K562 (cell line): ENCODE data around the gene SDR9C7. TPM values are rescaled to one million over a fixed set of nuclear protein-coding genes. Genes with fewer than 3 reads are reported as not detected.

Experiments
- ATAC-seq: fragments of 200-7000 bp; cut with Tn5 transposase; 3 replicates; pipeline ENCODE4 v1.9.1; 2020; ENCODE audit warnings: moderate library complexity
- BruUV-seq: library from RNA; stranded (reverse); fragments of 400-500 nt; replicated peaks from 2 replicates; lab custom pipeline; 2021; lab: Mats Ljungman, UMichigan
- CTCF ChIA-PET: fragments of 300-600 bp; formaldehyde crosslinking; extraction: SDS; loops from one replicate; lab custom pipeline; 2021; ENCODE audit warnings: low intra/inter-chr PET ratio; lab: Yijun Ruan, JAX
- POLR2A ChIA-PET: fragments of 300-600, 350-650 bp; sonication (Branson Sonifier 250); formaldehyde crosslinking; extraction: SDS; loops from one replicate; lab custom pipeline; 2021; ENCODE audit warnings: antibody characterized with exemption, inconsistent platforms; lab: Yijun Ruan, JAX
- DNase-seq, 4 experiments: peaks; one replicate each; pipeline versions ENCODE4 v3.0.0 to v3.0.0-alpha.2; 2011 to 2018; ENCODE audit warnings: low spot score in 3 of 4, mixed read lengths in 3 of 4; ENCODE audit errors: extremely low read depth in 1 of 4
- FAIRE-seq: peaks from 2 replicates; lab custom pipeline; 2011; peaks lifted over from hg19 to GRCh38; lab: Jason Lieb, UNC
- H2AFZ ChIP-seq: 2 replicates; pipeline ENCODE4 v1.6.0; 2011; ENCODE audit warnings: low read depth, low read length, control low read depth, inconsistent platforms
- H3K27ac ChIP-seq: fragments of 200-600 bp; 3 replicates; pipeline ENCODE4 v1.8.0; 2011; ENCODE audit warnings: low read depth, mild to moderate bottlenecking, control low read depth, inconsistent platforms, low read length, moderate library complexity, mixed read lengths; ENCODE audit errors: extremely low read depth
- H3K27me3 ChIP-seq, 2 experiments: fragments of 300-600 bp in 1 of 2; 2 replicates in 1 of 2; 3 replicates in 1 of 2; pipeline versions ENCODE4 v1.6.0 to v1.8.0; 2011; ENCODE audit warnings: inconsistent platforms in 2 of 2, low read length in 2 of 2, mild to moderate bottlenecking in 1 of 2, mixed read lengths in 1 of 2, moderate library complexity in 1 of 2; ENCODE audit not compliant: control insufficient read depth in 2 of 2, insufficient read depth in 2 of 2
- H3K36me3 ChIP-seq: fragments of 300-600 bp; 3 replicates; pipeline ENCODE4 v1.8.0; 2011; ENCODE audit warnings: mild to moderate bottlenecking, low read length, inconsistent platforms; ENCODE audit not compliant: control insufficient read depth, insufficient read depth
- H3K4me1 ChIP-seq, 2 experiments: fragments of 200-600 bp in 1 of 2; replicated peaks in 1 of 2; 2 replicates in 1 of 2; 3 replicates in 1 of 2; pipeline versions ENCODE4 v1.5.1 to v1.8.0; 2011; ENCODE audit warnings: inconsistent platforms in 2 of 2, low read length in 2 of 2, mild to moderate bottlenecking in 1 of 2, mixed read lengths in 1 of 2, moderate library complexity in 1 of 2; ENCODE audit not compliant: control insufficient read depth in 2 of 2, insufficient read depth in 2 of 2
- H3K4me2 ChIP-seq: 2 replicates; pipeline ENCODE4 v1.6.1; 2011; ENCODE audit warnings: low read length, control low read depth, inconsistent platforms, mixed read lengths; ENCODE audit not compliant: insufficient read depth
- H3K4me3 ChIP-seq: fragments of 200-600 bp; sonication (generic), shearing (Covaris generic); 2 replicates; pipeline ENCODE4 v1.5.1; 2016; ENCODE audit warnings: control low read depth, inconsistent platforms
- H3K79me2 ChIP-seq: fragments of 200-600 bp; 3 replicates; pipeline ENCODE4 v1.8.0; 2011; ENCODE audit warnings: low read length, inconsistent platforms; ENCODE audit not compliant: control insufficient read depth, insufficient read depth
- H3K9ac ChIP-seq, 2 experiments: 2 replicates each; pipeline versions ENCODE4 v1.6.0 to v1.6.1; 2011; ENCODE audit warnings: low read depth in 2 of 2, low read length in 2 of 2, control low read depth in 1 of 2, inconsistent platforms in 1 of 2, mild to moderate bottlenecking in 1 of 2, mixed read lengths in 1 of 2; ENCODE audit not compliant: insufficient read depth in 1 of 2
- H3K9me1 ChIP-seq: one replicate; pipeline ENCODE4 v1.6.0; 2011; ENCODE audit warnings: inconsistent platforms, mild to moderate bottlenecking, low read length, moderate library complexity; ENCODE audit not compliant: control insufficient read depth, insufficient read depth
- H3K9me3 ChIP-seq: replicated peaks from 2 replicates; pipeline ENCODE4 v1.5.1; 2011; ENCODE audit warnings: low read depth, low read length, inconsistent platforms; ENCODE audit not compliant: control insufficient read depth, insufficient read depth
- H4K20me1 ChIP-seq: replicated peaks from 2 replicates; pipeline ENCODE4 v1.6.1; 2011; ENCODE audit warnings: low read length, inconsistent platforms, mixed read lengths; ENCODE audit not compliant: control insufficient read depth, insufficient read depth
- ADNP ChIP-seq: fragments of 200-800 bp; sonication (Bioruptor generic); IDR thresholded peaks from 2 replicates; pipeline ENCODE4 v1.6.1; 2016; ENCODE audit warnings: missing genetic modification characterization, missing compliant biosample characterization
- DLX4 ChIP-seq: fragments of 250-450 bp; sonication (Bioruptor Pico); IDR thresholded peaks from 2 replicates; pipeline ENCODE4 v1.6.1; 2021; ENCODE audit warnings: mild to moderate bottlenecking
- ID3 ChIP-seq, 2 experiments: fragments of 250-450 bp in 1 of 2; fragments of 450-650 bp in 1 of 2; sonication (Bioruptor Pico) in 1 of 2; IDR thresholded peaks; 2 replicates each; pipeline versions ENCODE4 v1.6.1 to v1.8.0; 2016 to 2021; ENCODE audit warnings: mild to moderate bottlenecking in 2 of 2, moderate library complexity in 2 of 2, missing compliant biosample characterization in 1 of 2, missing genetic modification characterization in 1 of 2
- IRF1 ChIP-seq: sonication (generic); formaldehyde crosslinking; IDR thresholded peaks from 2 replicates; pipeline ENCODE4 v1.8.0; 2022; ENCODE audit warnings: missing genetic modification reagents, mild to moderate bottlenecking, borderline replicate concordance
- NKRF ChIP-seq: fragments of 450-650 bp; IDR thresholded peaks from 2 replicates; pipeline ENCODE4 v1.6.1; 2016; ENCODE audit warnings: borderline replicate concordance
- NR1H2 ChIP-seq: sonication (generic); formaldehyde crosslinking; IDR thresholded peaks from 2 replicates; pipeline ENCODE4 v1.4.0; 2020; ENCODE audit warnings: mild to moderate bottlenecking, missing genetic modification reagents
- SMAD1 ChIP-seq: fragments of 150-350 bp; IDR thresholded peaks from 2 replicates; pipeline ENCODE4 v1.6.1; 2014; ENCODE audit warnings: low read length, low read depth; ENCODE audit not compliant: partially characterized antibody
- TSC22D4 ChIP-seq: fragments of 450-650 bp; IDR thresholded peaks from 2 replicates; pipeline ENCODE4 v1.6.1; 2016; ENCODE audit warnings: missing genetic modification characterization, missing biosample characterization, control low read depth
- ZBTB17 ChIP-seq: fragments of 450-650 bp; formaldehyde crosslinking; IDR thresholded peaks from 2 replicates; pipeline ENCODE4 v1.4.0; 2020; ENCODE audit warnings: mild to moderate bottlenecking
- WGBS: fragments of 100-300 bp; shearing (Covaris generic); methylation state at CpG from one replicate; pipeline ENCODE4 v1.1.6; 2016; ENCODE audit warnings: low coverage, mixed read lengths; ENCODE audit not compliant: insufficient coverage; ENCODE audit errors: missing lambda C conversion rate; 5-methylcytosine and 5-hydroxymethylcytosine counted together
- in situ Hi-C: fragments of 300-500 bp; cut with MboI; formaldehyde crosslinking; loops from 4 replicates; pipeline ENCODE4 v1.15.0; 2018; ENCODE audit warnings: inconsistent platforms, mixed read lengths
- intact Hi-C: fragments of 100-400 bp; cut with micrococcal nuclease; formaldehyde crosslinking; loops from 2 replicates; pipeline ENCODE4 v1.14.2; 2022
- polyA plus RNA-seq, 8 experiments: library from polyadenylated mRNA; depleted of rRNA in 4 of 8; stranded (reverse) in 5 of 8; unstranded in 3 of 8; fragments of >200 nt; fragmentation: Nextera tagmentation in 2 of 8; fragmentation: Illumina TruSeq in 1 of 8; extraction: Ambion mirVana in 2 of 8; extraction: Trizol in 1 of 8; gene quantifications; 2 replicates each; pipeline versions ENCODE4 v1.2.1 to v1.2.3, GENCODE V29; 2011 to 2014; ENCODE audit warnings: inconsistent platforms in 1 of 8, missing spikeins in 1 of 8
- total RNA-seq, 7 experiments: library from RNA; depleted of rRNA in 6 of 7; stranded (reverse); fragments of >200 nt in 6 of 7; fragmentation: Illumina TruSeq in 2 of 7; extraction: Trizol in 2 of 7; gene quantifications; 2 replicates each; pipeline versions ENCODE4 v1.2.1 to v1.2.3, GENCODE V29; 2011 to 2021; ENCODE audit warnings: low replicate concordance in 1 of 7

The SDR9C7 gene
- total and polyA plus RNA-seq, 9 of the 15 experiments (the other 6 are each of a cell fraction or from before 2014, with no cell fraction given), result 0.04 to 0.59 (median 0.06) TPM; not detected in 6

GRCh38 chr12:56954958-56955355 lies 20.7 kb upstream of the SDR9C7 start:
- CTCF ChIA-PET, result no interaction called here
- no peak overlapping the region for H3K4me3 ChIP-seq
- no peak overlapping the region for H3K9ac ChIP-seq
- no peaks in the 10 kb centered on the region; a peak in 2 of 5 replicates for H3K4me1 ChIP-seq
- no peak for DNase-seq
- WGBS, result 19% methylated on average over 6 of the region's 6 CpGs
- intact Hi-C loops (no loop called here), in situ Hi-C loops (no loop called here)
- H3K79me2 ChIP-seq, result no peaks in the 10 kb centered on the region
- no peaks in the 10 kb centered on the region for H4K20me1 ChIP-seq
- H3K27me3 ChIP-seq, result peaks cover 0 to 15% of the 10 kb centered on the region in 2 experiments; a peak in 1 of 5 replicates
- H3K4me2 ChIP-seq, result no peak overlapping the region
- H3K36me3 ChIP-seq, result no peaks in the 10 kb centered on the region
- H3K9me1 ChIP-seq, result no peaks in the 10 kb centered on the region
- BruUV-seq, result no TSS peak
- FAIRE-seq, result no peak
- H3K9me3 ChIP-seq, result no peaks in the 10 kb centered on the region; the same call in 1 of the 2 replicates
- H3K27ac ChIP-seq, result no peak overlapping the region
- no peak for ATAC-seq
- no peak overlapping the region for H2AFZ ChIP-seq
- POLR2A ChIA-PET, result no interaction called here
- no peak for TF ChIP-seq ID3 (CRISPR knock-in tag; IDR thresholded peaks at IDR 0.05)
- TF ChIP-seq ID3 (tag; IDR thresholded peaks at IDR 0.05), result no peak

- Histone ChIP-seq H3K4me1 (no peaks in the 10 kb centered on the region; a peak in 2 of 5 replicates), H3K4me3 (no peak overlapping the region), H3K4me2 (no peak overlapping the region), H2AFZ (no peak overlapping the region), H3K36me3 (no peaks in the 10 kb centered on the region), H3K9me1 (no peaks in the 10 kb centered on the region), H3K9ac (no peak overlapping the region), H3K9me3 (no peaks in the 10 kb centered on the region; the same call in 1 of the 2 replicates), H3K27ac (no peak overlapping the region), H3K79me2 (no peaks in the 10 kb centered on the region), H3K27me3 (peaks cover 0 to 15% of the 10 kb centered on the region in 2 experiments; a peak in 1 of 5 replicates), H4K20me1 (no peaks in the 10 kb centered on the region)
- in situ Hi-C loops (no loop called here), intact Hi-C loops (no loop called here)
- ATAC-seq (no peak), DNase-seq (peak in 2 of 4 experiments; percentile 4), FAIRE-seq (no peak)
- CTCF ChIA-PET, result no interaction called here
- POLR2A ChIA-PET, result interaction anchor here (1.1 kb wide), 1 partner anchor 34 kb away, joined by 3 read pairs; no protein-coding TSS in a partner anchor
- no TSS peak for BruUV-seq
- WGBS, result 16% methylated on average over 6 of the region's 6 CpGs
- TF ChIP-seq DLX4 (CRISPR knock-in tag) (no peak), NR1H2 (CRISPR knock-in tag) (no peak), ZBTB17 (no peak), IRF1 (no peak), TSC22D4 (tag) (no peak), SMAD1 (no peak), NKRF (no peak), ADNP (tag) (no peak)
Observed at GRCh38 chr12:56954057-56954957, 20.1 kb upstream of the SDR9C7 start.
